Pancreas (tissue), 10 donors: ENCODE results near the gene IL36B. TPM values are rescaled to one million over a fixed set of nuclear protein-coding genes. Genes with fewer than 3 reads are reported as not detected.

Source experiments
- ATAC-seq, 4 donors: fragments of 200-7000 bp; cut with Tn5 transposase; one replicate each; pipeline versions ENCODE4 v1.8.0 to v1.9.1; 2020; ENCODE audit warnings: mild to moderate bottlenecking in 4 of 4, moderate library complexity in 4 of 4
- DNase-seq, 6 donors: peaks; one replicate each; pipeline ENCODE4 v3.0.0-alpha.2; 2020
- FAIRE-seq: peaks from 2 replicates; lab custom pipeline; 2012; peaks lifted over from hg19 to GRCh38; lab: Jason Lieb, UNC
- H3K27ac ChIP-seq, 4 donors: fragments of 200-600 bp; sonication (generic); 1 replicate in 3 of 4; 2 replicates in 1 of 4; pipeline versions ENCODE4 v1.5.0 to v1.8.0; 2020
- H3K27me3 ChIP-seq, 4 donors: fragments of 200-600 bp; one replicate each; pipeline ENCODE4 v1.8.0; 2021
- H3K36me3 ChIP-seq, 3 donors: fragments of 200-600 bp; sonication (generic) in 1 of 3; one replicate each; pipeline versions ENCODE4 v1.5.0 to v1.8.0; 2020 to 2021
- H3K4me1 ChIP-seq, 3 donors: fragments of 200-600 bp; one replicate each; pipeline ENCODE4 v1.8.0; 2021
- H3K4me3 ChIP-seq, 4 donors: fragments of 200-600 bp; sonication (generic) in 2 of 4; one replicate each; pipeline versions ENCODE4 v1.5.0 to v1.8.0; 2020 to 2021
- H3K9me3 ChIP-seq, 4 donors: fragments of 200-600 bp; one replicate each; pipeline ENCODE4 v1.8.0; 2021
- CTCF ChIP-seq, 4 donors: fragments of 200-600 bp; sonication (generic) in 3 of 4; IDR thresholded peaks; one replicate each; pipeline versions ENCODE4 v1.5.0 to v1.8.0; 2021; ENCODE audit warnings: antibody characterized with exemption in 4 of 4
- WGBS, 2 donors: extraction: QIAGEN DNeasy Blood & Tissue Kit; methylation state at CpG; one replicate each; pipeline ENCODE4 v1.1.7; 2013; 5-methylcytosine and 5-hydroxymethylcytosine counted together
- intact Hi-C, 3 donors: fragments of 100-400 bp; cut with DNase I; formaldehyde crosslinking; loops; one replicate each; pipeline versions ENCODE4 v1.11.1 to v1.14.2; 2022
- polyA plus RNA-seq, 2 donors: library from polyadenylated mRNA; stranded (reverse); fragments of 200-250 nt; gene quantifications; one replicate each; pipeline ENCODE4 v1.2.3, GENCODE V29; 2013
- total RNA-seq, 6 donors: library from RNA; stranded (reverse); fragmentation: NEBNext Ultra II Directional in 4 of 6; extraction: Animal tissue kit (Norgen Biotek cat#: 25700) in 4 of 6; gene quantifications; one replicate each; pipeline versions ENCODE4 v1.2.1 to v1.2.4, GENCODE V29; 2021 to 2023
- donor health status: healthy with polysubstance abuse.
- donor health status: DM: no; HTN: no; CAD: no; lungs with moderate emphysema.
- donor health status: DM: no; HTN: no; CAD: no.
- donor health status: control.
- donor health status: control.
- donor health status: Bipolar disorder and iron deficiency.
- donor health status: DM: yes; HTN: yes; CAD: no.
- donor health status: DM: no; HTN: no; CAD: no.
- donor health status: DM: no; HTN: no; CAD: no.
- donor health status: DM: yes; HTN: yes; CAD: no.

Gene IL36B
- total and polyA plus RNA-seq, 8 donors = not detected

DNA sequence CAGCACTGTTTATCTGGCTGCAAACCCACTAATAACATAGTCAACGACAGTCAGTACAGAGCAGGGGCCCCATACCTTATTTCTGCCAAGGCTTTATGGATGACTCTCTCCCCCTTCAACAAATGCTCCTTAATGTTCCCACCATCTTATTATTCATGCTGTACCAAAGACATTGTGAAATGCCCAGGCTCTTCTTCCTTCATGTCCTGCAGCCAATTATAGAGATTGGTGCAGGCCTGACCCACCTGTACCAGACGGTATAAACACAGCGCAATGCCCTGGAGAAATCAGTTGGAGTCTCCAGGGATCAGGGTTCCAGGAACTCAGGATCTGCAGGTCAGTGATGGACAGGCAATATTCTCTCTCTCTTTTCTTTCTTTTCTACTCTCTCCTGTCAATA lies 15.0 kb upstream of the IL36B start, which contains the start of gene IL1F10:
TSS of gene IL1F10 (plus strand) at position 290 of the 400 bp plus-strand sequence. CDS start 4,769 bp downstream, outside the sequence.
- H3K27me3 ChIP-seq = no peaks in the 10 kb centered on the region
- ATAC-seq (no peak), FAIRE-seq (no peak), DNase-seq (no peak)
- WGBS, 2 donors = 82 to 91% methylated on average over 3 of the region's 3 CpGs
- H3K4me1 ChIP-seq = no peaks in the 10 kb centered on the region
- no peak within 1 kb of the TSS for H3K4me3 ChIP-seq
- no peak for TF ChIP-seq CTCF (IDR thresholded peaks at IDR 0.05)
- H3K27ac ChIP-seq = no peak within 1 kb of the TSS
- H3K9me3 ChIP-seq = no peaks in the 10 kb centered on the region
- intact Hi-C loops = no loop called here
- no peaks in the 10 kb centered on the region for H3K36me3 ChIP-seq

DNA sequence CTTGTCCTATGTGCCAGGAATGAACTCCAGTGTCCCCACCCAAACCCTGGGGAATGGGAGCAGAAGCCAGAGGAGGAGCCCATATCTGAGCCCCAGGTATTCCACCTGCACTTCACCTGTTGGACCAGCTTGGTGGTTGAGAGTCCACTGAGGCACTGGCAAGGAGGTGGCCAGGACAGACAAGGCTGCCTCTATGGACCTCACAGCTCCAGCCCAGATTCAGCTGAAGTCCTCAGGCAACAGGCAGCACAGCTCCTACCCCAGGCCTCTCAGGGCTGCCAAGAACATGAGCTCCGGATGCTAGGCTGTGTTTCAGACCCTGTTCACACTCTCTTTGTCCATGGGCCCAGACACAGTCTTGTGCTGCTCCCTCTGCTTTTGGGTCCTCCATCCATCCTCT lies 12.2 kb upstream of the IL36B start:
- H3K9me3 ChIP-seq = no peaks in the 10 kb centered on the region
- no peak for TF ChIP-seq CTCF (IDR thresholded peaks at IDR 0.05)
- DNase-seq (no peak), FAIRE-seq (no peak), ATAC-seq (no peak)
- no peak overlapping the region for H3K4me3 ChIP-seq
- H3K4me1 ChIP-seq = no peaks in the 10 kb centered on the region
- no peak overlapping the region for H3K27ac ChIP-seq
- intact Hi-C loops = no loop called here
- no peaks in the 10 kb centered on the region for H3K27me3 ChIP-seq
- H3K36me3 ChIP-seq = no peaks in the 10 kb centered on the region
- 71 to 87% methylated on average over 1 of the region's 1 CpG for WGBS, 2 donors

- Histone ChIP-seq H3K27me3 (no peaks in the 10 kb centered on the region), H3K9me3 (no peaks in the 10 kb centered on the region), H3K4me3 (no peak overlapping the region), H3K36me3 (no peaks in the 10 kb centered on the region), H3K27ac (no peak overlapping the region), H3K4me1 (no peaks in the 10 kb centered on the region)
- 86 to 87% methylated on average over 5 of the region's 5 CpGs for WGBS, 2 donors
- no peak for FAIRE-seq
- intact Hi-C loops = no loop called here
- TF ChIP-seq CTCF (IDR thresholded peaks at IDR 0.05) = no peak
- no peak for DNase-seq
- no peak for ATAC-seq
Observed at GRCh38 chr2:113064281-113064680, 11.6 kb upstream of the IL36B start.

DNA sequence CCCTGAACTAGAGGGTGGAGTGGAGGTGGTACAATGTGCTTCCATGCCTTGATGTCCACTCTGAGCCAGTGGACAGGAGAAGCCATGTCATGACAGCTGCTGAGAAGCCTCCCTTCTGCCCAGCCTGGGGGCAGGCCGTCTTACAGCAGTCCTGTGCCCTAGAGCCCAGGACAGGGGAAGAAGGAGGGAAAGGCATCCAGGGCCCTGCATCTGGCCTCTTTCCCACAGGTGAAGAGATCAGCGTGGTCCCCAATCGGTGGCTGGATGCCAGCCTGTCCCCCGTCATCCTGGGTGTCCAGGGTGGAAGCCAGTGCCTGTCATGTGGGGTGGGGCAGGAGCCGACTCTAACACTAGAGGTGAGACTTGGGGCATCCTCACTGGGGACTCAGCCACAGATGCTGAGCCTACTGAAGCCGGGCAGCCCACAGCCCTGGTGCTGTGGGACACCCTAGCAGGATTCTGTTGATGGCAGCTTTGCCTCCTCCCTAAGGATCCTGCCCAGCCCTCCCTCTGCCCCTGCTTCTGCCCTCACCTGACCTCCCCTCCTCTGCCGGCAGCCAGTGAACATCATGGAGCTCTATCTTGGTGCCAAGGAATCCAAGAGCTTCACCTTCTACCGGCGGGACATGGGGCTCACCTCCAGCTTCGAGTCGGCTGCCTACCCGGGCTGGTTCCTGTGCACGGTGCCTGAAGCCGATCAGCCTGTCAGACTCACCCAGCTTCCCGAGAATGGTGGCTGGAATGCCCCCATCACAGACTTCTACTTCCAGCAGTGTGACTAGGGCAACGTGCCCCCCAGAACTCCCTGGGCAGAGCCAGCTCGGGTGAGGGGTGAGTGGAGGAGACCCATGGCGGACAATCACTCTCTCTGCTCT lies 9.5 kb upstream of the IL36B start:
- intact Hi-C loops = no loop called here
- no peak for TF ChIP-seq CTCF (IDR thresholded peaks at IDR 0.05)
- H3K27me3 ChIP-seq = no peaks in the 10 kb centered on the region
- DNase-seq = peak in 1 of 6 donors; percentile 52
- 75 to 78% methylated on average over 18 of the region's 18 CpGs for WGBS, 2 donors
- no peak overlapping the region for H3K27ac ChIP-seq
- H3K4me1 ChIP-seq = no peaks in the 10 kb centered on the region
- no peak for ATAC-seq
- no peaks in the 10 kb centered on the region for H3K36me3 ChIP-seq
- FAIRE-seq = no peak
- no peaks in the 10 kb centered on the region for H3K9me3 ChIP-seq
- no peak overlapping the region for H3K4me3 ChIP-seq

GRCh38 chr2:113061241-113061640 lies 8.6 kb upstream of the IL36B start:
- H3K27me3 ChIP-seq = no peaks in the 10 kb centered on the region
- H3K36me3 ChIP-seq = no peaks in the 10 kb centered on the region
- H3K27ac ChIP-seq = no peak overlapping the region
- no peak for TF ChIP-seq CTCF (IDR thresholded peaks at IDR 0.05)
- FAIRE-seq = no peak
- 69 to 75% methylated on average over 2 of the region's 2 CpGs for WGBS, 2 donors
- no peak for DNase-seq
- no peaks in the 10 kb centered on the region for H3K9me3 ChIP-seq
- intact Hi-C loops = no loop called here
- ATAC-seq = no peak
- no peaks in the 10 kb centered on the region for H3K4me1 ChIP-seq
- H3K4me3 ChIP-seq = no peak overlapping the region
